Uterus (tissue), 4 donors: ENCODE results near the gene ARHGAP10. TPM values are rescaled to one million over a fixed set of nuclear protein-coding genes. Genes with fewer than 3 reads are reported as not detected.
A peak's percentile ranks its signal among the peaks of the same experiment; 100 is the strongest.

Source experiments
- DNase-seq, 2 donors: peaks; one replicate each; pipeline ENCODE4 v3.0.0-alpha.2; 2019 to 2020
- H3K27ac ChIP-seq, 2 donors: fragments of 200-600 bp; sonication (generic); 1 replicate in 1 of 2; 2 replicates in 1 of 2; pipeline ENCODE4 v1.5.1; 2016 to 2018
- H3K27me3 ChIP-seq, 2 donors: fragments of 200-600 bp; sonication (generic); one replicate each; pipeline ENCODE4 v1.5.1; 2018 to 2019; ENCODE audit warnings: control low read depth in 1 of 2
- H3K36me3 ChIP-seq, 2 donors: fragments of 200-600 bp; sonication (generic); one replicate each; pipeline ENCODE4 v1.5.1; 2019; ENCODE audit warnings: control low read depth in 1 of 2
- H3K4me1 ChIP-seq, 2 donors: fragments of 200-600 bp; sonication (generic); one replicate each; pipeline ENCODE4 v1.5.1; 2018 to 2019; ENCODE audit warnings: control low read depth in 1 of 2
- H3K4me3 ChIP-seq, 2 donors: fragments of 200-600 bp; sonication (generic); 1 replicate in 1 of 2; 2 replicates in 1 of 2; pipeline ENCODE4 v1.5.1; 2018 to 2019; ENCODE audit warnings: mild to moderate bottlenecking in 1 of 2
- H3K9me3 ChIP-seq, 2 donors: fragments of 200-600 bp; sonication (generic); one replicate each; pipeline ENCODE4 v1.5.1; 2019; ENCODE audit warnings: control low read depth in 1 of 2
- CTCF ChIP-seq, 4 experiments: fragments of 200-600 bp in 2 of 4; fragments of 450-650 bp in 2 of 4; sonication (generic) in 2 of 4; IDR thresholded peaks; one replicate each; pipeline ENCODE4 v1.5.1; 2016 to 2019; ENCODE audit warnings: antibody characterized with exemption in 4 of 4, mild to moderate bottlenecking in 2 of 4, moderate library complexity in 1 of 4
- POLR2A ChIP-seq, 2 donors: fragments of 450-650 bp; IDR thresholded peaks; one replicate each; pipeline ENCODE4 v1.6.1; 2016; ENCODE audit warnings: antibody characterized with exemption in 2 of 2, mild to moderate bottlenecking in 1 of 2, moderate library complexity in 1 of 2
- intact Hi-C: fragments of 100-400 bp; cut with DNase I; formaldehyde crosslinking; loops from one replicate; pipeline ENCODE4 v1.15.1; 2023; ENCODE audit warnings: low total_unique reads
- total RNA-seq, 4 donors: library from RNA; depleted of rRNA in 3 of 4; stranded (reverse); fragments of >200 nt in 3 of 4; gene quantifications; one replicate each; pipeline versions ENCODE4 v1.1.0 to v1.2.4, GENCODE V29; 2014 to 2023
- donor health status: DM: yes; HTN: yes; CAD: no.

The ARHGAP10 gene
- total RNA-seq, 4 donors from 2014 or later: 25.1 to 94.4 (median 54.4) TPM

DNA sequence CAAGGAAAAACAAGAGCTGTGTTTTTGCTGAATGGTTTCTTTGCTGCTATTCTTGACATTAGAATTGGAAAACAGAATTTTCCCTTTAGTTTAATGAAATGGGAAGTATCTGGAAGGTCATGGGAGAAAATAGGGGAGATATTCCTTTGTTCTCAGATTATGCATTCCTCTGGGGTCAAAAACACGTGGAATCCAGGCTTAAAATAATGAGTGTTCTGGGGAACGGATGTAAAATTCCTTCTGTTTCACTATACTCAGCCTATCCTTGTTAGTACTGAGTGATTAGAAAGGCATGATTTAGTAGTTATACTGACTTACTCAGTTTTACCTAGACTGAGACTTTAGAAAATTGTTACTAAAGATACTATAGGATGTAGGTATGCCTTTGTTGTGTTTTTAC is 107.3 kb downstream of the ARHGAP10 start:
- Histone ChIP-seq H3K27me3 (no peaks in the 10 kb centered on the region), H3K27ac (no peak overlapping the region), H3K36me3 (no peaks in the 10 kb centered on the region), H3K9me3 (no peaks in the 10 kb centered on the region), H3K4me3 (no peak overlapping the region), H3K4me1 (no peaks in the 10 kb centered on the region)
- intact Hi-C loops: no loop called here
- DNase-seq: no peak
- TF ChIP-seq POLR2A (IDR thresholded peaks at IDR 0.05): no peak
- TF ChIP-seq CTCF (IDR thresholded peaks at IDR 0.05): no peak

DNA sequence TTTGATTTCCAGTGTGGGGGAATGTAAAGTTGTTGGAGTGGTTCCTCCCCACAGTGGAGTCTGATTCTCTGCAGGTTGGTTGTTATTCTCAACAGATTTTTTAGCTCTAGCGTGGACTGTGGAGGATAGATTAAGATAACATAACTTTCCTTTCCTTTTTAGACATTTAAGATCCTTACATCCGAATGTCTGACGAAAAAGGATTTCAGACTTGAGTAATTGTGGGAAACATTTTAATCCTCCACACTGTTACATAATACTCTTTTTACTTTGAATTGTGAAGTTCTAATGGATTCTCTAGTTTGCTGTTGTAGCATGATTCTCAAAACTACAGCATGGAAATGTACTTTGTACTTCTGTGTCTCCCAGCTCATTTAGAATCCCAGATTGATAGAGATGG is 107.8 kb downstream of the ARHGAP10 start:
- no peaks in the 10 kb centered on the region for H3K9me3 ChIP-seq
- intact Hi-C loops: no loop called here
- H3K36me3 ChIP-seq: no peaks in the 10 kb centered on the region
- no peak for TF ChIP-seq CTCF (IDR thresholded peaks at IDR 0.05)
- TF ChIP-seq POLR2A (IDR thresholded peaks at IDR 0.05): no peak
- H3K4me1 ChIP-seq: no peaks in the 10 kb centered on the region
- H3K27me3 ChIP-seq: no peaks in the 10 kb centered on the region
- no peak for DNase-seq
- no peak overlapping the region for H3K4me3 ChIP-seq
- no peak overlapping the region for H3K27ac ChIP-seq

DNA sequence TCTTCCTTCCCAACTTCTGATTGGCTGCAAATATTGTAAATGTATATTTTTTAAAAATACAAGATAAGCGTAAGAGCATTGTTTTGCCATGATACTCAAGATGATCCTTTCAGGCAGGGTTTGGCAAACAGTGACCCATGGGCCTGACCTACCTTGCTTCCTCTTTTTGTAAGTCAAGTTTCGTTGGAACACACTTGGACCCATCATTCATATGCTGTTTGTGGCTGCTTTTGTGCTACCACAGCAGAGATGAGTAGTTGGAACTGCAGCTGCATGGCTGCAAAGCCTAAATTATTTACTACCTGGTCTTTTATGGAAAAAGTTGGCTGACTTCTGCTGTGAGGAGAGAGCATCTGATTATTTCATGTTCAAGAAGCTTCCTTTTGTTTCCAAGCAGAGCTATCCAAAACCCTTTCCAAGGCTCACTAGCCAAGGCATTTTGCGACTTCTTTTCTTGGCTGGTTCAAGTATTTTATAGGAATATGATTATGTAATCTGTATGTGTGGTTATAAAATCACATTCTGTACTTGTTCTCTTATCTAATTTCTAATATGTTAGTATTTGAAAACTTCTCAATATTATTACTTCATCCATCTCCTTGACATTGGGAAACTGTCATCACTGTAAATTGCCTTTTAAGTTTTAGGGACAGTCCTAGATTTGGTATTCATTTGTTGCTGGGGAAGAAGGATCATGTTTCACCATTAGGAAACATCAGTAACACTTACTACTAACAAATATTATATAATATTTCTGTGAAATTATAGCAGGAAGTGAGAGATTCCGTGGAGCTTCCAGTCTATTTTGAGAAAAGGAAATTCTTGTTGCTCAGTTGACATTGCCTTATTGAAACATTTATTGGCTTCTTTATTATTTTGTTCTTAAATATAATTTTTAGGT is 109.2 kb downstream of the ARHGAP10 start:
- H3K4me1 ChIP-seq: no peaks in the 10 kb centered on the region
- intact Hi-C loops: no loop called here
- no peak for DNase-seq
- no peaks in the 10 kb centered on the region for H3K27me3 ChIP-seq
- H3K9me3 ChIP-seq: no peaks in the 10 kb centered on the region
- H3K4me3 ChIP-seq: no peak overlapping the region
- no peak overlapping the region for H3K27ac ChIP-seq
- no peak for TF ChIP-seq CTCF (IDR thresholded peaks at IDR 0.05)
- TF ChIP-seq POLR2A (IDR thresholded peaks at IDR 0.05): no peak
- no peaks in the 10 kb centered on the region for H3K36me3 ChIP-seq

DNA sequence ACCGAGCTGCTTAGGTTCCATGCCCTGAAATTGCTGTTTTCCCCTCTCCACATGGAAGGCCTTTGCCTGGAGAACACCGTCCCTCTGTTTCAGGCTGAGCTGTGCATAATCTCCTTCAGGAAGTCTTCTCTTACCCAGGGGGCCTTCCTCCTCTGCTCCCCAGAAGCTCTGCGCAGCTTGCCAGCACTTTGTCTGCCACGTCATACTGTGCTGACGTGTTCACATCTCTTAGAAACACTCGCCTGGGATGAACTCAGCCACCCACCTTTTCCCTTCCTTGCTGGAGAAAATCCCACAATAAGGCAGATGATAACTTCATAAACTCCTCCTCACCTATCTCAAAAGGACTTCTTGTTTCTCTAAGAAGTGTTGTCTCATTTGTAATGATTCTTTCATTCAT is 110.7 kb downstream of the ARHGAP10 start:
- intact Hi-C loops: no loop called here
- peak in 1 of 2 donors; percentile 67 for DNase-seq
- no peaks in the 10 kb centered on the region for H3K4me1 ChIP-seq
- H3K27me3 ChIP-seq: no peaks in the 10 kb centered on the region
- H3K9me3 ChIP-seq: no peaks in the 10 kb centered on the region
- H3K36me3 ChIP-seq: no peaks in the 10 kb centered on the region
- H3K27ac ChIP-seq: no peak overlapping the region
- no peak overlapping the region for H3K4me3 ChIP-seq
- no peak for TF ChIP-seq POLR2A (IDR thresholded peaks at IDR 0.05)
- no peak for TF ChIP-seq CTCF (IDR thresholded peaks at IDR 0.05)

GRCh38 chr4:147843162-147843561 is 111.3 kb downstream of the ARHGAP10 start:
- H3K36me3 ChIP-seq: no peaks in the 10 kb centered on the region
- no peak for TF ChIP-seq POLR2A (IDR thresholded peaks at IDR 0.05)
- TF ChIP-seq CTCF (IDR thresholded peaks at IDR 0.05): no peak
- H3K27ac ChIP-seq: no peak overlapping the region
- H3K4me3 ChIP-seq: no peak overlapping the region
- no peaks in the 10 kb centered on the region for H3K27me3 ChIP-seq
- no peaks in the 10 kb centered on the region for H3K4me1 ChIP-seq
- no peaks in the 10 kb centered on the region for H3K9me3 ChIP-seq
- no peak for DNase-seq
- intact Hi-C loops: no loop called here
